ENCODE data around the gene SHTN1.

GRCh38 chr10:117007080-117007479 lies 2.1 kb upstream of the SHTN1 start:
- TF ChIP-seq HDGF (IDR thresholded peaks at IDR 0.05; ENCODE audit: borderline replicate concordance) (no peak), SP1 (IDR thresholded peaks at IDR 0.05) (no peak), SUZ12 (IDR thresholded peaks at IDR 0.05) (no peak), BHLHE40 (IDR thresholded peaks at IDR 0.05; ENCODE audit: borderline replicate concordance) (no peak), ARNT (IDR thresholded peaks at IDR 0.05) (no peak), NFRKB (IDR thresholded peaks at IDR 0.05) (no peak), FOXK2 (IDR thresholded peaks at IDR 0.05) (no peak), L3MBTL2 (conservative IDR thresholded peaks at IDR 0.05) (no peak)
